Pulmonary artery endothelial cell (primary cell): ENCODE measurements around the gene LRTM2. TPM values are rescaled to one million over a fixed set of nuclear protein-coding genes. Genes with fewer than 3 reads are reported as not detected.

ENCODE experiments used
- DNase-seq: peaks from one replicate; pipeline ENCODE4 v3.0.0-alpha.2; 2011; ENCODE audit warnings: low read depth, low spot score
- total RNA-seq: library from RNA; depleted of rRNA; stranded (reverse); fragments of >200 nt; gene quantifications from 2 replicates; pipeline ENCODE4 v1.2.3, GENCODE V29; 2014

Gene LRTM2
- total RNA-seq, 1 donor from 2014 or later, result not detected

DNA sequence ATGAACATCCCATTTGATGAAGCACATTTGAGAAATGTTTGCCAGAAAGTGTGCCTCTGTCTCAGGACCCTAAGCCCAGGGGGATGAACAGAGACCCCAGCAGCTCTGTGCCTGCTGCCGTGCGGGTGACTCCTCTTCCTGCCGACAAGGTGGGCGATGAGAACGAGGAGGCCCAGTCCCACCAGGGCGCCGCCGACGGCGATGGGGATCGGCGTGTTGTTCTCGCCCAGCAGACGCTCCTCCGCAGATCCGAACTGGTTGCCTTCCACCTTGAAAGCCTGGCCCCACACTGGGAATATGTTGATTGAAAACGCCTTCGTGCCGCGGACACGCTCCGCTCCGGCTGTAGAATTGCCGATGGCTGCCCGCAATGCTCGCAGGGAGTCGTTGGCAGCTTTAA is 44.1 kb downstream of the LRTM2 start:
- DNase-seq, result no peak

DNA sequence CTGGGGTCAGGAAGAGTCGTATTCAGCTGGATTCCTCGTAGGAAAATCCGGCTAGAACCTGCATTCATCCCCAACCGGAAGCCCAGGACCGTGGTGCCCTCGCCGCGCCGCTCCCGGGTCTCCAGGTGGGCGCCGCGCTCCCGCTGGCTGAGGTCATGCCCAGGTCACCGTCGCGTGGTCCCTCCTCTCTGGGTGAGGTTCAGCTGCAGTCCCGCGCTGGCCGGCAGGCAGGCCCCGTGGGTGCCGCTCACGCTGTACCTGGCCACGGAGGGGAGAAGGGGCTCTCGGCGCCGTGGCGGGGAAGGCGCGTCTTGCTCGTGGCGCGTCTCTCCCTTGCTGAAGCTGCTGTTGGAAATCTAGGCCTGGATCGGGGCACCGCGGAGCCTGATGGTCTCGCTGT is 44.5 kb downstream of the LRTM2 start:
- no peak for DNase-seq

DNA sequence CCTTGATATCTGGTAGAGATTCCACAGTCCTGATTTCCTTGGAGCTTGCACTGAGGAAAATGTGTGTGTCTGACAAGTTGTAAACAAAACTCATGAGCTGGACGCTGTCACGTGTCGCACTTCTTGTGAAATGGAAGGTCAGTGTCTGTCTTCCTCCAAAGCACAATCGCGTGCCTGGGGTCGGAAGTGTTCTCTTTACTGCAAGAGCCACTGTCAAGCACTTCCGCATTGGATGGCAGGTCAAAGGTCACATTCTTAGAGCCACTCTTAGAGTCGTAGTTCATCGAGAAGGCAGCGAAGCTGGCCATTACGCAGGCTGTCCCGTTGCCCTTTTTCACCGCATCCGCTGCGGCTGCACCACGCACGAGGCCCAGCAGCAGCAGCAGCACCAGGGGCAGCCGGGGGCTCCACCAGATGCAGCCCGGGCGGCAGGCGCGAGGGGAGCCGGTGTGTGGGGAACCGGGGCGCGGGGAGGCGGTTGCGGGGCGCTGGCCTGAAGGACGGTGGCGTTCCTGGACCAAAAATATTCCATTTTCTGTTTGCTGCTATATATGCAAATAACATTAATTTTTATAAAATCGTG is 45.0 kb downstream of the LRTM2 start:
- no peak for DNase-seq

- DNase-seq, result no peak
These were observed 48.8 kb downstream of the LRTM2 start for GRCh38 chr12:1869145-1869544.

DNA sequence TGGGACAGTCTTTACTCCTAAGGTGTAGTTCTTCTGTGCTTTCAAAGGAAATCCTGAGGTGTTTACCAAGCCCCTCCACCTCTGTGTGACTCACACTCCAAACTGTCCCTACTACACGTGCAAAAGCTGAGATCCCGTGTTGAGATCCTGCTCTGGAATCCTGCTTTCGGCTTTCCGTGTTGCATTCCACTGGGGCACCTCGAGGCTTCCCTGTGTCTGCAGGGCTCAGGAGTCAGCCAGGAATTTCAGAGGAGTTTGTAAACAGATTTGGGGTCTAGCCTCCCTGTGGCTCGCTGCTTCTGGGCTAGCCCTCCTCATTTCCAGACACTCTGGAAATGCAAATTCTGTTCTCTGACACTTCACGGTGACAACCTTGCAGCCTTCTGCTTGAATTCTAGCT is 49.7 kb downstream of the LRTM2 start:
- DNase-seq, result no peak

DNA sequence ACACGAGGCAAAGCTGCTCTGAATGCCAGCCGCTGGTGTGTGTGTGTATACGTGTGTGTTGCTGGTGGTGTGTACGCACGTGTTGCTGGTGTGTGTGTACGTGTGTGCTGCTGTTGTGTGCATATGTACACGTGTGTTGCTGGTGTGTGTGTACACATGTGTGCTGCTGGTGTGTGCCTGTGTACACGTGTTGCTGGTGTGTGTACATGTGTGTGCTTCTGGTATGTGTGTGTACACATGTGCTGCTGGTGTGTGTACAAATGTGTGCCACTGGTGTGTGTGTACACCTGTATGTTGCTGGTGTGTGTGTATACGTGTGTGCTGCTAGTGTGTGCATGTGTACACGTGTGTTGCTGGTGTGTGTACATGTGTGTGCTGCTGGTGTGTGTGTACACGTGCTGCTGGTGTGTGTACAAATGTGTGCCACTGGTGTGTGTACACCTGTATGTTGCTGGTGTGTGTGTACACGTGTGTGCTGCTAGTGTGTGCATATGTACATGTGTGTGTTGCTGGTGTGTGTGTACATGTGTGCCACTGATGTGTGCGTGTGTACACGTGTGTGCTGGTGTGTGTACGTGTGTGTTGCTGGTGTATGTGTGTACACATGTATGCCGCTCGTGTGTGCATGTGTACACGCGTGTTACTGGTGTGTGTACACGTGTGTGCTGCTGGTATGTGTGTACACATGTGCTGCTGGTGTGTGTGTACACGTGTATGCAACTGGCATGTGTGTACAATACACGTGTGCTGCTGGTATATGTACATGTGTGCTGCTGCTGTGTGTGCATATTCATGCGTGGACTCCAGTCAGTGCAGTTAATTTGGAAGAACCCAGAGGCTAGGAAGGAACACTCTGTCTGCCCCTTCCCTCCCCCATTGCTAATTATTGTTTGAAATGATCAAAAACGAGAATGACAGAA is 50.9 kb downstream of the LRTM2 start:
- DNase-seq, result no peak

- DNase-seq, result no peak
These were observed 51.6 kb downstream of the LRTM2 start for GRCh38 chr12:1872001-1872400.

DNA sequence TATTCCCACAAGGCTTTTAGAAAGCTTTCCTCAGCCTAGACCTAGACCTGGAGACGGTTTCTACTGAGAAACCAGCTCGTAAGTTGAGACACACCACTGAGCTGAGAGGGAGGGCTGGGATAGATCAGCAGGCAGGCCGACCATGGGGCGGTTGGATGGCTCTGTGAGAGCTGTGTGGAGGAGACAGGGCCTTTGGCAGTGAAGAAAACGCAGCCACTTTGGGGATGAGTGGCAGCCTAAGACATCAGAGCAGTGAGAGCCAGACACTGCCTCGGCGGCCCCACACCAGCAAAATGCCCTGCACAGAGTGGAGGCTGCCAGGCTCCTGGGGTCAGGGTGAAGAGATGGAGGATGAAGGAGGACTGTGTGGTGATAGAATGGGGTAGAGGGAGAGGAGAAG is 52.1 kb downstream of the LRTM2 start:
- no peak for DNase-seq

DNA sequence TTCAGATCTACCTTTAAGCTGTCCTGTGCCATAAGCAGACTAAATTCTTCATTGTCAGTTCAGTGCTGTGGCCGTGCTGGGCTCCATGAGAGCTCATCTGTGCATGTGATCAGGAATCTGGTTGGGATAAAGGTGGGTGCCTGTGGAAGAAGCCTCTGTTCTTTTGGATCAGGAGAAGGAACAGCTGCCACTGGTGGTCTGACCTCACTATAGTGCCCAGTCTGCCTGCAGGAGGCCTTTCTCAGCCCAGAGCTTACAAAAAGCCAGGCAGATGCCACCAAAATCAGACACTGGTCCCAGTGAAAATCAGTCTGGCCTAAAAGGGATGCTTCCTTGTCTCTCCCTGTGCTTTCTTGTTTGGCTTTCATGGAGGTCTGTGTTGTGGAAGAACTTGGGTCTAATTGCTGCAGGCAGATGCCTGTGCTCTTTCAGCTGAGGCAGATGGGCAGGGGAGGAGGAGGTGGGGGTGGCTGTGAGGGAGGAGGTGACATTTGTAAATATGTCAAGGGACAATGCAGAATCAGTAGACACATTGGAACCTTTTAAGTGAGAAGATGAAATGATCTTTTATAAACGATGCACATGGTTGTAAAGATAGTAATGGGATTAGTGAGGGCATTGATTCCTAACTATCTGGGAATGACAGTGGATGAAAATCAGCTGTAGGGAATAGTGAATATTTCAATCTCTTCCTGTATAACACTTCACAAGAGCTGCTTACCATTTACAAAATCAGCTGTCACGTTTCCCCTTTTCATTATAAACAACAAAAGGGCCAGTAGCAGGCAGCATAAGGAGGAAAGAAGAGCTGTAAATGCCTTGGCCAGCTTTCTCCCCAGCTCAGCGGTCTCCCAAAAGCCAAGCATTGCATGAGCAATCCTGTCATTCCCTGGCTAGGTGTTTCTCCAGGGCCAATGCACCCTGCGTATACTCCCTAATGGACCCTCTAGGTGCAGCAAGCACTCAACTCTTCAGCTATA is 53.5 kb downstream of the LRTM2 start:
- DNase-seq, result no peak

DNA sequence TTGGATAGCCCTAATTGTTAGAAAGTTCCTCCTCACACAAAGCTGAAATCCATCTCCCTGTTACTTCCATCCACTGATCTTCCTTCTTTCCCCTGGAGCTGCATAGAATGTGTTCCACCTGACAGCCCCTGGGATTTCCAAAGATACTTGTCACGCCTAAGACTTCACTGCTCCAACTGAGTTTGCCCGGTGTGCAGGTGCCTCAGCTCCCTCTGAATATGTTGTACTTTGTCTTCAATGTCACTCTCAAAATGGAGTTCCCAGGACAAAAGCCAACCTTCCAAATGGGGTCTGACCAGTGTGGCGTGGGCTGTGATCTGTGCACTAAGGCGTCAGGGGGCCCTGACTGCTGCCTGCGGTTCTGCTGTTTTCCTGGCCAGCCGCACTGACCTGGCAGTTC is 55.2 kb downstream of the LRTM2 start:
- no peak for DNase-seq

DNA sequence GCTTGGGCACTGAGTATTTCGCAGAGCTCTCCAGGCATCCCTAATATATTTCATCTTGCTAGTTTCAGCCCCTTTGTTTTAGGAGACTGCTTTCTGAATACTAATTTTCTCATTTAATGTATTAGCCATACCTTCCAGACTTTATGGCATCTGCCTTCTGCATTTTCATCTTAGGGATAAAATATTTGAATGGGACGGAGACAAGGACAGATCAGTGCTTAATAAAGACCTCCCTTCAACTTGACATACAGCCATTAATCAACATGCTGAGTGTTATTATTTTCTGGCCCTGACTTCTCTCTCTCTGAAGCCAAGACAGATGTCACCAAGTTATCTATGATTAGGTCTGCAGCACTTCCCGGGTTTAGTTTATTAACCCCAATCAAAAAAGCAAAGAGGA is 55.7 kb downstream of the LRTM2 start:
- DNase-seq, result no peak

- no peak for DNase-seq
These were observed 57.0 kb downstream of the LRTM2 start for GRCh38 chr12:1877169-1877878.

DNA sequence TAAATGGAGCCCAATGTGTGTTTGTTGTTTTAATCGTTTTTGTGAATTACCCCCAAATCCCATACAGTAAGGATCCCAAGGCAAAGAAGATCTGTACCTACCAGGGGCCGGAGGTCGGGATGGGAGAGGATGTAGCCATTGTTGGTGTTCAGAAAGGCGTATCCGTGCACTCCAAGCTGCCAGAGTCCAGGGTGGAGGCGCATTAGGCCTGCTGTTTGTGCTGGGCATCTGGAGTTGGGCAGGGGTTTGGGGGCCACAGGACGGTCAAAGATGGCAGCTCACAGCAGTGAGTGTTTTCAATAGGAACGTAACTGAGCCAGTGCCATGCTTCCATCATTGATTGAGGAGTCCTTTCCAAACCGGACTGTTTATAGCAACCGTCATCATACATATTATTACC is 57.8 kb downstream of the LRTM2 start:
- DNase-seq, result no peak

DNA sequence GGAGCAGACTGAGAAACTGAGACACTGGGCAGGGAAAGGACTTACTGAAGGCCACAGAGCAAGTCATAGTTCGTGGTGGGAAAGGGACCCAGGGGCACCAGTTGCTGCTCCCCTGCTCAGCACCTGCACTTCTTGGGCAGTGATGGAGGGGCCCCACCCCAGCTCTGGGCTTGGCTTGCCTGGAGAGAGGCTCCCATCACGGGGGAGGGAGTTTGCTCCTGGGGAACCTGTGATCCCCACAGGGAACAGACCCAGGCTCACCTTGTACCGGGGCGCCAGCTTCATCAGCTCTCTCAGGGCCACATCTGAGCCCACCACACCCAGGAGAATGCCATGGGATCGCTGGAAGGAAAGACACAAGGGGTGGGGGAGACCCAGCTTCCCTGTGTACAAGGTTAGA is 58.3 kb downstream of the LRTM2 start:
- DNase-seq, result no peak

- no peak for DNase-seq
These were observed 59.3 kb downstream of the LRTM2 start for GRCh38 chr12:1879633-1880032.

DNA sequence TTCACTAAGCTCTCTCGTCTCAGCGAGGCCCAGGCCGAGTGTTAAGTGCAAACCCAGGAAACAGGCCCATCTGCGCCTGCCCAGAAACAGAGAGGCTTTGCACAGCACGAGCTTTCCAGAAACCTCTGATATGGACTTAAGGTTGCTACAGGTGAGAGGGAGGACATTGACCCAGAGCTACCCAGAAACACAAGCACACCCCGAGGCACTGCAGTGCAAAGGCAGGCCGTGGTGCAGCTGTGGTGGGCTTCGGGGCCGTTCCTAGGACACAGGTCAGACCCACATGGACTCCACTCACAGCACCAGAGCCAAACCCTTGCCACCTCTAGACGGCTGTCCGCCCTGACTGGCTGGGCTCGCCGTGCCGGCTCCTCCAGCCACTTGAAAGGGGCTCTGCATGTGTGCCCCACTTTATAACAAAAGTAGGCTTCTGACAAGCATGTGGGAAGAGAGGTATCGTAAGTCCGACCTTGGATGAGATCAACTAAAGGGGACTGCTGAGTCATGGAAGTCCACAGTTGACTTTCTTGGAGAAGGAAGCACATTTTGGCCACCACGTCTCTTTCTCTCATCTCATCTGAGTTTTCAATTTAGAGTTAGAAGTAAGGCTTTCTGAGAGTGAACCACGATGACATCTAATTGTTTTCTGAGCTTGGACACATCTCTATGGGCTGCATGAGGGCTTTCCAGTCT is 59.9 kb downstream of the LRTM2 start:
- DNase-seq, result no peak

GRCh38 chr12:1880876-1881275 is 60.5 kb downstream of the LRTM2 start:
- DNase-seq, result no peak

- DNase-seq, result no peak
These were observed 60.9 kb downstream of the LRTM2 start for GRCh38 chr12:1881301-1881700.

GRCh38 chr12:1881936-1882335 is 61.6 kb downstream of the LRTM2 start:
- no peak for DNase-seq

- no peak for DNase-seq
These were observed 62.0 kb downstream of the LRTM2 start for GRCh38 chr12:1882405-1882804.
